Measurements from ENCODE around the gene GPR142. TPM values are rescaled to one million over a fixed set of nuclear protein-coding genes. Genes with fewer than 3 reads are reported as not detected.

GPR142 gene
- total and polyA plus RNA-seq, 8 donors = not detected

GRCh38 chr17:74344658-74345057 lies 22.6 kb upstream of the GPR142 start:
- Histone ChIP-seq H3K36me3 (no peaks in the 10 kb centered on the region), H3K4me3 (no peak overlapping the region), H3K27me3 (peaks cover 0 to 91% (median 19%) of the 10 kb centered on the region in 3 donors), H3K4me1 (no peaks in the 10 kb centered on the region), H3K27ac (no peak overlapping the region), H3K9me3 (no peaks in the 10 kb centered on the region)
- no peak for DNase-seq
- TF ChIP-seq POLR2AphosphoS5 (IDR thresholded peaks at IDR 0.05) (no peak), POLR2A (IDR thresholded peaks at IDR 0.05) (no peak), EP300 (IDR thresholded peaks at IDR 0.05) (no peak), CTCF (IDR thresholded peaks at IDR 0.05) (no peak)
- intact Hi-C loops (cut with DNase I; ENCODE audit: low total_unique reads) = no loop called here
- WGBS, 5 donors = 62 to 77% (median 70%) methylated on average over 13 to 21 of the region's 21 CpGs

DNA sequence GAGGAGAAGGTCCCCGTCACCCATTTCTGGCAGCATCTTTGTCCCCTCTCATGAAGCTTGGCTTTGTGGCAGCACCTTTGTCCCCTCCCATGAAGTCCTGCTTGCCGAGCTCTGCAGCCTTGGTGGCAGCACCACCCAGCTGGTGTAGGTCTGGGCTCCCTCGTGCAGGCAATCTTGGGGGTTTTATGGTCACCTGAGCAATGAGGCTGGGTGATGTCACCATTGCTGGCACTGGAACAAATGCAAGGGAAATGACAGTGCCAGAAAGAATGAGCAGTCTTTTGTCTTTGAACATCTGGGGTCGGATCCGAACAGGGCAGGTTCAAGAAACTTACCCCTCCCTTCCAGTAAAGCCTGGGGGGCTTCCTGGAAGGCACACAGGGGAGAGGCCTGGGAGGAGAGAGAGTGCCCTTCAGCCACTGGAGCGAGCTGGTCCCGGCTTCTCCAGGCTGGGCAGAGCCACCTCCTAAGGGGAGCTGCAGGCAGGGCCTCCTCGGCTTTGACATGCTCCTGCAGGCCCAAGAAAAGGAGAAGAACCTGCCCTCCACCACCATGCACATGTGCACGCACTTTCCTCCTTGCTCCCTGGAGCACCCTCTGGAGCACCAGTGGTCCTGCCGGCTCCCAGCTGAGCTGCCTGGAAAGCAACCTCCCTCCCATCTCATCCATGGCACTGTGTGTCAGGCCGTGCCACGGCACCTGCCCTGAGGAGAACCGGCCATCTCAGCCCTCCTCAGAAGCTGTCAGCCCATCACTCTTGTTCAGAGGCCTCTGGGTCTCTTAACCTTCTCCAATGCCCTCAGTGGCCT lies 21.7 kb upstream of the GPR142 start:
- DNase-seq = no peak
- Histone ChIP-seq H3K4me3 (no peak overlapping the region), H3K36me3 (no peaks in the 10 kb centered on the region), H3K4me1 (no peaks in the 10 kb centered on the region), H3K27ac (no peak overlapping the region), H3K9me3 (no peaks in the 10 kb centered on the region), H3K27me3 (peaks cover 0 to 91% (median 25%) of the 10 kb centered on the region in 3 donors)
- no peak for TF ChIP-seq POLR2A (IDR thresholded peaks at IDR 0.05)
- WGBS, 5 donors = 71 to 91% (median 76%) methylated on average over 8 to 13 of the region's 13 CpGs
- intact Hi-C loops (cut with DNase I; ENCODE audit: low total_unique reads) = no loop called here

DNA sequence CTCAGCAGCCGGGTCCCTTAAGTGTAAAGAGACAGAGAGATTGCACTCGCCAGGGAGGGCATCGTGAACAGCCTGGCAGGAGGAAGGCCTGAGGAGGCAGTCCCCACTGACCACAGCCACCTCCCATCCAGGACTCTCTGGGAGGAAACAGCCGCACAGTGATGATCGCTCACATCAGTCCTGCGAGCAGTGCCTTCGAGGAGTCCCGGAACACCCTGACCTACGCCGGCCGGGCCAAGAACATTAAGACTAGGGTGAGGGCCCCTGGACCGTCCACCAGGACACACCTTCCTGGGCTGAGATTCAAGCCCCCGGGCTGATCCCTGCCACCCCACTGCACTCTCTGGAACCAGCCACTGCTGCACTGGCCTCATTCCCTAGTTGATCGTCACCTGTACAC lies 19.7 kb upstream of the GPR142 start:
- Histone ChIP-seq H3K9me3 (no peaks in the 10 kb centered on the region), H3K27ac (no peak overlapping the region), H3K4me1 (peaks cover 0 to 8% (median 3%) of the 10 kb centered on the region in 4 donors), H3K36me3 (no peaks in the 10 kb centered on the region), H3K4me3 (no peak overlapping the region), H3K27me3 (peaks cover 2 to 91% (median 36%) of the 10 kb centered on the region in 3 donors)
- WGBS, 5 donors = 77 to 84% (median 82%) methylated on average over 12 to 14 of the region's 14 CpGs
- TF ChIP-seq EP300 (IDR thresholded peaks at IDR 0.05) = no peak
- no peak for TF ChIP-seq POLR2A (IDR thresholded peaks at IDR 0.05)
- no peak for TF ChIP-seq POLR2AphosphoS5 (IDR thresholded peaks at IDR 0.05)
- no peak for TF ChIP-seq CTCF (IDR thresholded peaks at IDR 0.05)
- DNase-seq = no peak
- intact Hi-C loops (cut with DNase I; ENCODE audit: low total_unique reads) = no loop called here

DNA sequence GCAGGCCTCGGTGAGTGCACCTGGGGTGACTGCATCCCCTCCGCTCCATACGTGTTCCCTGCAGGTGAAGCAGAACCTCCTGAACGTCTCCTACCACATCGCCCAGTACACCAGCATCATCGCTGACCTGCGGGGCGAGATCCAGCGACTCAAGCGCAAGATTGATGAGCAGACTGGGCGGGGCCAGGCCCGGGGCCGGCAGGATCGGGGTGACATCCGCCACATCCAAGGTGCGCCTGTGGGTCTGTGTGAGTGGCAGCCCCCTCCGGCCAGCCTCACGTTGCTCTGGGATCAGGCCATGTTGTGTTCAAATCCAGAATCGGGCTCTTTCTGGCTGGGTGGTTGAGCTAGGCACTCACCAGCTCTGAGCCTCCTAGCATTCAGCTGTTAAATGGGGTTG lies 18.2 kb upstream of the GPR142 start:
- intact Hi-C loops (cut with DNase I; ENCODE audit: low total_unique reads) = no loop called here
- TF ChIP-seq POLR2A (IDR thresholded peaks at IDR 0.05) (no peak), EP300 (IDR thresholded peaks at IDR 0.05) (no peak), POLR2AphosphoS5 (IDR thresholded peaks at IDR 0.05) (no peak), CTCF (IDR thresholded peaks at IDR 0.05) (no peak)
- Histone ChIP-seq H3K27me3 (peaks cover 8 to 91% (median 44%) of the 10 kb centered on the region in 3 donors), H3K36me3 (no peaks in the 10 kb centered on the region), H3K4me3 (no peak overlapping the region), H3K27ac (no peak overlapping the region), H3K9me3 (no peaks in the 10 kb centered on the region), H3K4me1 (peaks cover 0 to 11% (median 3%) of the 10 kb centered on the region in 4 donors)
- 57 to 70% (median 60%) methylated on average over 6 to 19 of the region's 19 CpGs for WGBS, 5 donors
- no peak for DNase-seq

DNA sequence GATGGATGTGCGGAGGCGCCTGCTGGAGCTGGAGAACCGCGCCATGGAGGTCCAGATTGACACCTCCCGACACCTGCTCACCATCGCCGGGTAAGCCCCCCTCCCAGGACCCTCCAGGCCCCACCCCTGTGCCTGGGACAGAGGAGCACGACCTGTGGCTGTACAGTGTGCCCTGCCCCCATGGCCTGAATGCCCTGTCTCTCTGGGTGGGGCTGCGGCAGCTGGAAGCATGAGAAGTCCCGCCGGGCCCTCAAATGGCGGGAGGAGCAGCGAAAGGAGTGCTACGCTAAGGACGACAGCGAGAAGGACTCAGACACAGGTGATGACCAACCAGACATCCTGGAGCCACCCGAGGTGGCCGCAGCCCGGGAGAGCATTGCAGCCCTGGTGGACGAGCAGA lies 16.8 kb upstream of the GPR142 start:
- no peak overlapping the region for H3K4me3 ChIP-seq
- DNase-seq = no peak
- H3K27me3 ChIP-seq = peaks cover 14 to 91% (median 47%) of the 10 kb centered on the region in 3 donors
- intact Hi-C loops (cut with DNase I; ENCODE audit: low total_unique reads) = no loop called here
- TF ChIP-seq EP300 (IDR thresholded peaks at IDR 0.05) (no peak), POLR2AphosphoS5 (IDR thresholded peaks at IDR 0.05) (no peak)
- no peaks in the 10 kb centered on the region for H3K9me3 ChIP-seq
- H3K4me1 ChIP-seq = peaks cover 0 to 14% (median 3%) of the 10 kb centered on the region in 4 donors
- WGBS, 5 donors = 69 to 78% (median 74%) methylated on average over 13 to 20 of the region's 20 CpGs
- H3K36me3 ChIP-seq = no peaks in the 10 kb centered on the region
- H3K27ac ChIP-seq = no peak overlapping the region

All from stomach (tissue), 9 donors.